Neural cell (in vitro differentiated cells): Measurements from ENCODE around the gene MGAT5B. TPM values are rescaled to one million over a fixed set of nuclear protein-coding genes. Genes with fewer than 3 reads are reported as not detected.

Experiments
- H2AFZ ChIP-seq: fragments of 200-600, 300-800 bp; sonication (generic), shearing (Covaris generic); 2 replicates; pipeline ENCODE4 v1.6.0; 2014; ENCODE audit warnings: low read depth, mild to moderate bottlenecking, antibody characterized with exemption, low read length, moderate library complexity
- H3F3A ChIP-seq: fragments of 200-600 bp; shearing (Covaris generic); 2 replicates; pipeline ENCODE4 v1.6.1; 2016; ENCODE audit warnings: mild to moderate bottlenecking, moderate library complexity, mixed read lengths, antibody characterized with exemption, low read length; ENCODE audit not compliant: insufficient read depth, poor library complexity, severe bottlenecking
- H3K27ac ChIP-seq: fragments of 200-600, 300-800 bp; sonication (generic), shearing (Covaris generic); 2 replicates; pipeline ENCODE4 v1.5.1; 2014; ENCODE audit warnings: mild to moderate bottlenecking, low read length, moderate library complexity
- H3K27me3 ChIP-seq: fragments of 300-800, 200-600 bp; sonication (generic), shearing (Covaris generic); 2 replicates; pipeline ENCODE4 v1.6.0; 2014; ENCODE audit warnings: mild to moderate bottlenecking, low read depth, low read length, moderate library complexity; ENCODE audit not compliant: insufficient read depth
- H3K36me3 ChIP-seq: fragments of 300-800, 200-600 bp; sonication (generic), shearing (Covaris generic); 2 replicates; pipeline ENCODE4 v1.5.1; 2014; ENCODE audit warnings: mild to moderate bottlenecking, antibody characterized with exemption, low read length, moderate library complexity; ENCODE audit not compliant: insufficient read depth
- H3K4me2 ChIP-seq: fragments of 300-800, 200-600 bp; sonication (generic), shearing (Covaris generic); 2 replicates; pipeline ENCODE4 v1.6.0; 2014; ENCODE audit warnings: mild to moderate bottlenecking, low read length
- H3K4me3 ChIP-seq: fragments of 300-800, 200-600 bp; sonication (generic), shearing (Covaris generic); 2 replicates; pipeline ENCODE4 v1.5.1; 2014; ENCODE audit warnings: mild to moderate bottlenecking, low read length, moderate library complexity
- H3K79me2 ChIP-seq: fragments of 200-600 bp; shearing (Covaris generic); replicated peaks from 2 replicates; pipeline ENCODE4 v1.6.0; 2014; ENCODE audit warnings: mild to moderate bottlenecking, low read length, moderate library complexity; ENCODE audit not compliant: insufficient read depth
- H3K9ac ChIP-seq: fragments of 300-800, 200-600 bp; sonication (generic), shearing (Covaris generic); 2 replicates; pipeline ENCODE4 v1.6.1; 2016; ENCODE audit warnings: mild to moderate bottlenecking, low read length, mixed read lengths
- H3K9me2 ChIP-seq: fragments of 200-600 bp; shearing (Covaris generic); 2 replicates; pipeline ENCODE4 v1.6.1; 2016; ENCODE audit warnings: mild to moderate bottlenecking, low read length, mixed read lengths; ENCODE audit not compliant: insufficient read depth
- H3K9me3 ChIP-seq: fragments of 200-600, 300-800 bp; sonication (generic), shearing (Covaris generic); 2 replicates; pipeline ENCODE4 v1.6.1; 2016; ENCODE audit warnings: mild to moderate bottlenecking, mixed run types, low read length, moderate library complexity, mixed read lengths
- H4K20me1 ChIP-seq: fragments of 200-600 bp; shearing (Covaris generic); 2 replicates; pipeline ENCODE4 v1.6.1; 2016; ENCODE audit warnings: mild to moderate bottlenecking, mixed run types; ENCODE audit not compliant: insufficient read depth
- CTCF ChIP-seq: fragments of 450-650 bp; IDR thresholded peaks from 2 replicates; pipeline ENCODE4 v1.5.1; 2014; ENCODE audit warnings: antibody characterized with exemption, mild to moderate bottlenecking, moderate library complexity; ENCODE audit not compliant: poor library complexity, severe bottlenecking
- EP300 ChIP-seq: fragments of 450-650 bp; conservative IDR thresholded peaks from 2 replicates; pipeline ENCODE4 v1.6.1; 2014; ENCODE audit warnings: antibody characterized with exemption, mild to moderate bottlenecking, moderate library complexity; ENCODE audit not compliant: poor library complexity, severe bottlenecking
- EZH2 ChIP-seq: fragments of 200-600, 300-800 bp; shearing (Covaris generic), sonication (generic); IDR thresholded peaks from 2 replicates; pipeline ENCODE4 v1.6.1; 2014; ENCODE audit warnings: antibody characterized with exemption, low read length, borderline replicate concordance, mild to moderate bottlenecking; ENCODE audit not compliant: insufficient read depth, poor library complexity, severe bottlenecking
- MXI1 ChIP-seq: fragments of 450-650 bp; conservative IDR thresholded peaks from 2 replicates; pipeline ENCODE4 v1.6.1; 2014; ENCODE audit warnings: antibody characterized with exemption, mild to moderate bottlenecking; ENCODE audit not compliant: poor library complexity, severe bottlenecking
- POLR2AphosphoS5 ChIP-seq: IDR thresholded peaks from 2 replicates; pipeline ENCODE4 v1.6.1; 2012
- RAD21 ChIP-seq: fragments of 450-650 bp; conservative IDR thresholded peaks from 2 replicates; pipeline ENCODE4 v1.6.1; 2014; ENCODE audit warnings: antibody characterized with exemption, mild to moderate bottlenecking, moderate library complexity
- REST ChIP-seq: IDR thresholded peaks from 2 replicates; pipeline ENCODE4 v1.6.1; 2012; ENCODE audit warnings: borderline replicate concordance
- SMC3 ChIP-seq: fragments of 450-650 bp; conservative IDR thresholded peaks from 2 replicates; pipeline ENCODE4 v1.6.1; 2014; ENCODE audit warnings: antibody characterized with exemption, mild to moderate bottlenecking, moderate library complexity; ENCODE audit not compliant: poor library complexity
- TAF1 ChIP-seq: IDR thresholded peaks from 2 replicates; pipeline ENCODE4 v1.6.1; 2012; ENCODE audit warnings: low read depth
- polyA plus RNA-seq: library from polyadenylated mRNA; depleted of rRNA; stranded (reverse); fragments of >200 nt; gene quantifications from 2 replicates; pipeline ENCODE4 v1.2.3, GENCODE V29; 2014

The MGAT5B gene
- polyA plus RNA-seq, 1 donor from 2014 or later, result 8.8 TPM

GRCh38 chr17:76904116-76904515 is 35.9 kb downstream of the MGAT5B start:
- Histone ChIP-seq H3K27me3 (no peaks in the 10 kb centered on the region), H3K4me3 (no peak overlapping the region), H3K9me3 (no peaks in the 10 kb centered on the region), H3K4me2 (no peak overlapping the region), H3F3A (no peaks in the 10 kb centered on the region), H3K9ac (no peak overlapping the region), H4K20me1 (no peaks in the 10 kb centered on the region), H3K9me2 (no peaks in the 10 kb centered on the region), H3K79me2 (no peaks in the 10 kb centered on the region), H3K27ac (no peak overlapping the region), H2AFZ (no peak overlapping the region), H3K36me3 (peaks cover 5% of the 10 kb centered on the region)
- no peak for TF ChIP-seq EP300
- TF ChIP-seq TAF1, result no peak
- no peak for TF ChIP-seq RAD21
- TF ChIP-seq MXI1, result no peak
- no peak for TF ChIP-seq REST
- no peak for TF ChIP-seq CTCF
- TF ChIP-seq SMC3, result no peak
- TF ChIP-seq EZH2, result no peak
- no peak for TF ChIP-seq POLR2AphosphoS5

- H2AFZ ChIP-seq, result no peak overlapping the region
- TF ChIP-seq CTCF (no peak), MXI1 (no peak), RAD21 (no peak), SMC3 (no peak), REST (no peak), EZH2 (no peak), POLR2AphosphoS5 (no peak), EP300 (no peak), TAF1 (no peak)
- H3K9me2 ChIP-seq, result no peaks in the 10 kb centered on the region
- H3K27ac ChIP-seq, result no peak overlapping the region
- H3F3A ChIP-seq, result no peaks in the 10 kb centered on the region
- no peaks in the 10 kb centered on the region for H3K9me3 ChIP-seq
- H3K79me2 ChIP-seq, result no peaks in the 10 kb centered on the region
- H3K36me3 ChIP-seq, result peaks cover 5% of the 10 kb centered on the region
- H3K4me2 ChIP-seq, result no peak overlapping the region
- no peaks in the 10 kb centered on the region for H3K27me3 ChIP-seq
- no peaks in the 10 kb centered on the region for H4K20me1 ChIP-seq
- no peak overlapping the region for H3K4me3 ChIP-seq
- H3K9ac ChIP-seq, result no peak overlapping the region
Measured at GRCh38 chr17:76905036-76905435, 36.8 kb downstream of the MGAT5B start.
